Measurements from ENCODE around the gene SAPCD2.

DNA sequence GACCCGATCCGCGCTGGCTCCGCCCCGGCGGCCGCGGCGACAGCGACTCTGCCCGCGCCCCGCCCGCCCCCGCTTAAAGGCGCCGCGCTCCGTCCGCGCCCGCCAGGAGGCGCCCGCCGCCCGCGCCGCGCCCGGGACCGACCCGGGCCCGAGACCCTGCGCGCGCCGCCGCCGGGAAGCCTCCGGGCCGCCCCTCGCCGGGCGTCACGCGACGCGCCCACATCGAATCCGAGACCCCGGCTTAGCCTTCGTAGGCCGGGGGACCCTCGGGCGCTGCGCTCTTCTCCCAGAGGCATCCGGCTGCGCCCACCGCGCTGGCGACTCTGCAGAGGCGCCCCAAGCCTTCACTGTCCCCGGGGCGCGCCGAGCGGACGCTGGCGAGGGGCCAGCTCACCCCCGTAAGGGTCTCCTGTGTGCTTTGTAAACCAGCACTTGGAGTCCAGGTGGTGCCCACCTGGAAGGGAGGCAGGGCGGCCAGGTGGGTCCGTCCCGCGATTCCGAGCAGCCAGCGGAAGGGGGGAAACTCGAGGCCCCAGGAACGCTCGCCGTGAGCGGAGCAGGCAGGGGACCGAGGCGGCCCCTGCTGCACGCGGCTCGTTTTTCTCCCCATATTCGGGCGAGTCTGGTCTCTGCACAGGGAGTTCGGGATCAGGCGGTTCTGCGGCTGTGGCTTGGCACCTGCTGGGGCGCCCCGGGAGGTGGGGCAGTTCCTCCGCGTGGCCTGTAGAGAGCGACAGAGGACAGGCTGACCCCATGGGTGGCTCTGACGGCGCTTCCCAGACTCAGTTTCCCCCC lies 41.9 kb downstream of the SAPCD2 start:
- TF ChIP-seq, protein P1, sequence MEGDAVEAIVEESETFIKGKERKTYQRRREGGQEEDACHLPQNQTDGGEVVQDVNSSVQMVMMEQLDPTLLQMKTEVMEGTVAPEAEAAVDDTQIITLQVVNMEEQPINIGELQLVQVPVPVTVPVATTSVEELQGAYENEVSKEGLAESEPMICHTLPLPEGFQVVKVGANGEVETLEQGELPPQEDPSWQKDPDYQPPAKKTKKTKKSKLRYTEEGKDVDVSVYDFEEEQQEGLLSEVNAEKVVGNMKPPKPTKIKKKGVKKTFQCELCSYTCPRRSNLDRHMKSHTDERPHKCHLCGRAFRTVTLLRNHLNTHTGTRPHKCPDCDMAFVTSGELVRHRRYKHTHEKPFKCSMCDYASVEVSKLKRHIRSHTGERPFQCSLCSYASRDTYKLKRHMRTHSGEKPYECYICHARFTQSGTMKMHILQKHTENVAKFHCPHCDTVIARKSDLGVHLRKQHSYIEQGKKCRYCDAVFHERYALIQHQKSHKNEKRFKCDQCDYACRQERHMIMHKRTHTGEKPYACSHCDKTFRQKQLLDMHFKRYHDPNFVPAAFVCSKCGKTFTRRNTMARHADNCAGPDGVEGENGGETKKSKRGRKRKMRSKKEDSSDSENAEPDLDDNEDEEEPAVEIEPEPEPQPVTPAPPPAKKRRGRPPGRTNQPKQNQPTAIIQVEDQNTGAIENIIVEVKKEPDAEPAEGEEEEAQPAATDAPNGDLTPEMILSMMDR (conservative IDR thresholded peaks at IDR 0.05) = peak; percentile 88
- TF ChIP-seq ZFX (IDR thresholded peaks at IDR 0.05) = no peak
